Measurements from ENCODE around the gene WDR26.

DNA sequence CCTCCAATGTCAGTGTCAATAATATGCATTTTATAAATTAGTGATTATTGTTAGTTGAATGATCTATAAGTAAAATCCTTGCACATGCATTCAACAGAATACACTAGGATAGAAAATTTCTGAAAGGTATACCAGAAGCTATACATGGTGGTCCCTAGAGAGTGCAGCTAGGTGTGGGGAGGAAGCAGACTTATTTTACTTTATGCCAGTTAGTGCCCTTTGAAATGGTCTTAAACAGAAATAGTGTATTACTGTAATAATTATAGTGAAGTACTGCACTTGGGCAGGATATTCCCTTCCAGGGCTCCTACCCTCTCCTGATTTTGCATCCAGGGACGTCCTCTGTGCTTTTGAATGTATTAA, 23.2 kb upstream of the WDR26 start:
- TF ChIP-seq, protein P1, sequence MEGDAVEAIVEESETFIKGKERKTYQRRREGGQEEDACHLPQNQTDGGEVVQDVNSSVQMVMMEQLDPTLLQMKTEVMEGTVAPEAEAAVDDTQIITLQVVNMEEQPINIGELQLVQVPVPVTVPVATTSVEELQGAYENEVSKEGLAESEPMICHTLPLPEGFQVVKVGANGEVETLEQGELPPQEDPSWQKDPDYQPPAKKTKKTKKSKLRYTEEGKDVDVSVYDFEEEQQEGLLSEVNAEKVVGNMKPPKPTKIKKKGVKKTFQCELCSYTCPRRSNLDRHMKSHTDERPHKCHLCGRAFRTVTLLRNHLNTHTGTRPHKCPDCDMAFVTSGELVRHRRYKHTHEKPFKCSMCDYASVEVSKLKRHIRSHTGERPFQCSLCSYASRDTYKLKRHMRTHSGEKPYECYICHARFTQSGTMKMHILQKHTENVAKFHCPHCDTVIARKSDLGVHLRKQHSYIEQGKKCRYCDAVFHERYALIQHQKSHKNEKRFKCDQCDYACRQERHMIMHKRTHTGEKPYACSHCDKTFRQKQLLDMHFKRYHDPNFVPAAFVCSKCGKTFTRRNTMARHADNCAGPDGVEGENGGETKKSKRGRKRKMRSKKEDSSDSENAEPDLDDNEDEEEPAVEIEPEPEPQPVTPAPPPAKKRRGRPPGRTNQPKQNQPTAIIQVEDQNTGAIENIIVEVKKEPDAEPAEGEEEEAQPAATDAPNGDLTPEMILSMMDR (IDR thresholded peaks at IDR 0.05; ENCODE audit: borderline replicate concordance, extremely low read depth, low read length, poor library complexity, severe bottlenecking) = no peak
- no peak for TF ChIP-seq EZH2 (IDR thresholded peaks at IDR 0.05; ENCODE audit: borderline replicate concordance, low read depth, low read length, severe bottlenecking)
